CD4-positive, alpha-beta memory T cell (primary cell): Measurements from ENCODE around the gene NT5E. TPM values are rescaled to one million over a fixed set of nuclear protein-coding genes. Genes with fewer than 3 reads are reported as not detected.

ENCODE experiments used
- CTCF ChIA-PET: fragments of 350-600 bp; sonication (Branson Sonifier 250); formaldehyde crosslinking; loops from one replicate; lab custom pipeline; 2021; ENCODE audit warnings: inconsistent platforms; ENCODE audit not compliant: partially characterized antibody; lab: Charles Lee
- POLR2A ChIA-PET: fragments of 350-600 bp; sonication (Branson Sonifier 250); formaldehyde crosslinking; loops from one replicate; lab custom pipeline; 2021; ENCODE audit not compliant: partially characterized antibody; lab: Charles Lee
- DNase-seq, 5 donors: peaks; one replicate each; pipeline versions ENCODE4 v3.0.0 to v3.0.0-alpha.2; 2020 to 2022; ENCODE audit warnings: mixed read lengths in 1 of 5
- H3K27ac ChIP-seq: one replicate; pipeline ENCODE4 v1.7.0; 2013; ENCODE audit warnings: low read depth, low read length
- H3K27me3 ChIP-seq: 2 replicates; pipeline ENCODE4 v1.7.0; 2013; ENCODE audit warnings: mild to moderate bottlenecking, low read length, moderate library complexity; ENCODE audit not compliant: insufficient read depth
- H3K36me3 ChIP-seq: 2 replicates; pipeline ENCODE4 v1.7.0; 2013; ENCODE audit warnings: mild to moderate bottlenecking, low read length, moderate library complexity; ENCODE audit not compliant: insufficient read depth
- H3K4me1 ChIP-seq: 2 replicates; pipeline ENCODE4 v1.7.0; 2013; ENCODE audit warnings: mild to moderate bottlenecking, low read length, moderate library complexity; ENCODE audit not compliant: insufficient read depth
- H3K4me3 ChIP-seq, 2 donors: one replicate each; pipeline ENCODE4 v1.7.0; 2013; ENCODE audit warnings: low read length in 2 of 2, mild to moderate bottlenecking in 1 of 2
- H3K9me3 ChIP-seq, 2 donors: one replicate each; pipeline ENCODE4 v1.7.0; 2013; ENCODE audit warnings: low read length in 2 of 2, control low read depth in 1 of 2; ENCODE audit not compliant: control insufficient read depth in 1 of 2
- H3K27ac Mint-ChIP-seq, 7 donors: one replicate each; pipeline ENCODE4 v1.8.0; 2020 to 2021; ENCODE audit warnings: mixed read lengths in 7 of 7, mild to moderate bottlenecking in 6 of 7, inconsistent platforms in 3 of 7, moderate library complexity in 3 of 7
- H3K27me3 Mint-ChIP-seq, 2 donors: one replicate each; pipeline ENCODE4 v1.8.0; 2020 to 2021; ENCODE audit warnings: mixed read lengths in 2 of 2
- H3K36me3 Mint-ChIP-seq, 2 donors: one replicate each; pipeline ENCODE4 v1.8.0; 2020 to 2021; ENCODE audit warnings: mixed read lengths in 2 of 2, inconsistent platforms in 1 of 2, mild to moderate bottlenecking in 1 of 2
- H3K4me1 Mint-ChIP-seq, 4 donors: one replicate each; pipeline ENCODE4 v1.8.0; 2020 to 2021; ENCODE audit warnings: mixed read lengths in 4 of 4, mild to moderate bottlenecking in 1 of 4
- H3K4me3 Mint-ChIP-seq, 8 donors: one replicate each; pipeline ENCODE4 v1.8.0; 2020 to 2021; ENCODE audit warnings: mixed read lengths in 8 of 8, mild to moderate bottlenecking in 7 of 8, moderate library complexity in 6 of 8, inconsistent platforms in 3 of 8
- H3K9me3 Mint-ChIP-seq, 8 donors: one replicate each; pipeline ENCODE4 v1.8.0; 2020 to 2021; ENCODE audit warnings: mixed read lengths in 8 of 8, mild to moderate bottlenecking in 5 of 8, inconsistent platforms in 3 of 8, moderate library complexity in 1 of 8
- intact Hi-C: fragments of 100-400 bp; cut with micrococcal nuclease; formaldehyde crosslinking; loops from one replicate; pipeline ENCODE4 v1.15.1; 2023
- polyA plus RNA-seq, 2 donors: library from polyadenylated mRNA; unstranded; fragments of 300-500 nt; fragmentation: Illumina TruSeq; gene quantifications; one replicate each; pipeline ENCODE4 v1.2.3, GENCODE V29; 2021
- total RNA-seq, 2 experiments: library from RNA; stranded (reverse); gene quantifications; one replicate each; pipeline ENCODE4 v1.2.3, GENCODE V29; 2021

NT5E gene
- total and polyA plus RNA-seq, 4 experiments from 2014 or later = 3.3 to 15.8 (median 9.1) TPM

DNA sequence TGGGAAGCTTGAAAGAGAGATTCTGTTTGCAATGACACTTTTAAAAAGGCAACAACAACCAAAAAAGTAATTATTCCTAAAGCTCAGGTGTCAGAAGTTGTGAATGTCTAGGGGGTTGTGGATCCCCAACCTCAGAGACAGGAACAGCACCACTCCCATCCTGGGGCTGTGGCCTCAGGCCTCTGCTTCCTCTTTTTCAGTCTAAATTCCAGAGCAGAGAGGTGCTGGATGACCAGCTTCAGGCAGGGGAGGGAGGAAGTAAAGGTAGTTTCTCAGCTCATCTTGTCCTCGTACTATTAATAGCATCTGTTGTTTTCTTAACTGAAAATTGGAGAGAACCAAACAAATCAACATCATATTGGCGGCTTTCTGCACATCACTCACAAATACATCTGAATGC, 8.3 kb downstream of the NT5E start:
- Histone ChIP-seq H3K27ac (no peak overlapping the region), H3K27me3 (no peaks in the 10 kb centered on the region), H3K4me1 (peaks cover 24% of the 10 kb centered on the region), H3K4me3 (no peak overlapping the region), H3K9me3 (no peaks in the 10 kb centered on the region), H3K36me3 (no peaks in the 10 kb centered on the region)
- Mint-ChIP-seq H3K4me1 (peaks cover 3 to 37% (median 20%) of the 10 kb centered on the region in 4 donors), H3K27me3 (peaks cover 9 to 15% of the 10 kb centered on the region in 2 donors), H3K27ac (peak overlapping the region in 1 of 7 donors; percentile 8), H3K36me3 (no peaks in the 10 kb centered on the region), H3K9me3 (no peaks in the 10 kb centered on the region), H3K4me3 (peak overlapping the region in 2 of 8 donors; percentile 1 to 13)
- CTCF ChIA-PET = interaction anchor here (8.1 kb wide), 1 partner anchor 24 kb away, joined by 61 read pairs; no protein-coding TSS in a partner anchor
- POLR2A ChIA-PET = interaction anchor here (1.0 kb wide), 1 partner anchor 9 kb away, joined by 3 read pairs; the partner anchor contains the start of gene NT5E
- intact Hi-C loops = no loop called here
- DNase-seq = no peak

DNA sequence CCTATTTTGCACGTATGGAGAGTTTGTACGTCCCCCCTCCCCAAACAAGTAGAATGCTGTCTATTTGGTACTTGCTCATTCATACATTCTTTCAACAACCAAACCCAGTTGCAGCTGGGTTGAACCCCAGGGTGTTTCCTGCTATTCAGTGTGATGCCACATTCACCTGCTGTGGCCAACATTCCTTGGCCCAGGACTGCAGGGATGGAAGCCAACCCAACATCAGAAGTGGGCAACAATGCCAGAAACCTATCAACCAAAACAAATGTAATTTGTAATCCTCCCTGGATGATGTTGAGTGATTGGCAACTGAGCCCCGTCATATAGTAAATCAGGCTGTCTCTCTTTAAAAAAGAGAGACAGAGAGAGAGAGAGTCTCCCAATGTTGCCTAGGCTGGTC, 8.9 kb downstream of the NT5E start:
- Mint-ChIP-seq H3K27ac (peak overlapping the region in 1 of 7 donors; percentile 48), H3K9me3 (no peaks in the 10 kb centered on the region), H3K4me3 (no peak overlapping the region), H3K27me3 (peaks cover 9 to 15% of the 10 kb centered on the region in 2 donors), H3K4me1 (peaks cover 3 to 38% (median 21%) of the 10 kb centered on the region in 4 donors), H3K36me3 (no peaks in the 10 kb centered on the region)
- Histone ChIP-seq H3K4me3 (no peak overlapping the region), H3K36me3 (no peaks in the 10 kb centered on the region), H3K27ac (no peak overlapping the region), H3K27me3 (no peaks in the 10 kb centered on the region), H3K9me3 (no peaks in the 10 kb centered on the region), H3K4me1 (peaks cover 24% of the 10 kb centered on the region)
- no peak for DNase-seq
- ChIA-PET CTCF (interaction anchor here (8.1 kb wide), 1 partner anchor 24 kb away, joined by 61 read pairs; no protein-coding TSS in a partner anchor), POLR2A (no interaction called here)
- intact Hi-C loops = no loop called here

DNA sequence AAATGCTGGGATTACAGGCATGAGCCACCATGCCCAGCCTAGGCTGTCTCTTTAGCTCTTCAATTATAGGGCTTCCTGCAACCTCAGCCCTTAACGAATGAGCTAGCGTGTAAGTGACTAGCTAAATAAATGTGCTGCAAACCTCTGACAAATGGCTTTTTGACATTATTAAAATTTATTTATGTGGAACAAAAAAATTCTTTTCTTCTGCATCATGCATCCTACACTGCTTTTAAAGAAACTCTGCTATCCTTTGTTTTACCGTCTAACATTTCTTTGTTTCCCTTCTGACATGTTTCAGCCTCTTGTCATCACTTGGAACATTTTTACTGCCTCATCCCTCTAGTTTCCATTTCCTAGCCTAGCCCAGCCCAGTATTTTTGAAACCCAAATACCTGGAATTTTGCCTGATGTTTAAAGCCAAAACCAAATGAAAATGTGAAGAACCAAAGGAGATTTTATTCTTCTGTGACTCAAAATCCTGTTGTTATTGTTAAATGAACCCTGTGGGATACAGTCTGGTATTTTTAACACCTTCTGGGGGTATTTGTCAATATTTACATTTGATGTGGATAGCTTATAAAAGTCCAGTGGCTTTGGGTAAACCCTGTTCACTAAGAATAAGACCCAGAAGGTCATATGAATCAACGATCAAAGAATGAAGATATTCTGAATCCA, 9.5 kb downstream of the NT5E start:
- CTCF ChIA-PET = interaction anchor here (0.8 to 8.1 kb wide), 2 partner anchors 23 to 28 kb away, joined by 4 to 61 read pairs; no protein-coding TSS in a partner anchor
- H3K27ac Mint-ChIP-seq = peak overlapping the region in 2 of 7 donors; percentile 9 to 48
- no peaks in the 10 kb centered on the region for H3K36me3 Mint-ChIP-seq
- Histone ChIP-seq H3K36me3 (no peaks in the 10 kb centered on the region), H3K9me3 (no peaks in the 10 kb centered on the region), H3K27ac (no peak overlapping the region), H3K27me3 (no peaks in the 10 kb centered on the region), H3K4me1 (peaks cover 24% of the 10 kb centered on the region), H3K4me3 (no peak overlapping the region)
- peaks cover 6 to 15% of the 10 kb centered on the region in 2 donors for H3K27me3 Mint-ChIP-seq
- intact Hi-C loops = no loop called here
- DNase-seq = no peak
- H3K9me3 Mint-ChIP-seq = no peaks in the 10 kb centered on the region
- POLR2A ChIA-PET = no interaction called here
- H3K4me1 Mint-ChIP-seq = peaks cover 3 to 41% (median 23%) of the 10 kb centered on the region in 4 donors
- no peak overlapping the region for H3K4me3 Mint-ChIP-seq

GRCh38 chr6:85460154-85460920, 10.5 kb downstream of the NT5E start:
- peaks cover 3 to 49% (median 31%) of the 10 kb centered on the region in 4 donors for H3K4me1 Mint-ChIP-seq
- Histone ChIP-seq H3K4me3 (no peak overlapping the region), H3K27me3 (no peaks in the 10 kb centered on the region), H3K9me3 (no peaks in the 10 kb centered on the region), H3K4me1 (peaks cover 28% of the 10 kb centered on the region), H3K36me3 (no peaks in the 10 kb centered on the region), H3K27ac (no peak overlapping the region)
- POLR2A ChIA-PET = no interaction called here
- peak overlapping the region in 2 of 8 donors; percentile 10 to 13 for H3K4me3 Mint-ChIP-seq
- H3K27ac Mint-ChIP-seq = peak overlapping the region; percentile 5 to 77 (median 50)
- intact Hi-C loops = no loop called here
- DNase-seq = no peak
- peaks cover 6 to 15% of the 10 kb centered on the region in 2 donors for H3K27me3 Mint-ChIP-seq
- CTCF ChIA-PET = interaction anchor here (8.1 kb wide), 1 partner anchor 22 kb away, joined by 61 read pairs; no protein-coding TSS in a partner anchor
- H3K36me3 Mint-ChIP-seq = no peaks in the 10 kb centered on the region
- H3K9me3 Mint-ChIP-seq = no peaks in the 10 kb centered on the region

DNA sequence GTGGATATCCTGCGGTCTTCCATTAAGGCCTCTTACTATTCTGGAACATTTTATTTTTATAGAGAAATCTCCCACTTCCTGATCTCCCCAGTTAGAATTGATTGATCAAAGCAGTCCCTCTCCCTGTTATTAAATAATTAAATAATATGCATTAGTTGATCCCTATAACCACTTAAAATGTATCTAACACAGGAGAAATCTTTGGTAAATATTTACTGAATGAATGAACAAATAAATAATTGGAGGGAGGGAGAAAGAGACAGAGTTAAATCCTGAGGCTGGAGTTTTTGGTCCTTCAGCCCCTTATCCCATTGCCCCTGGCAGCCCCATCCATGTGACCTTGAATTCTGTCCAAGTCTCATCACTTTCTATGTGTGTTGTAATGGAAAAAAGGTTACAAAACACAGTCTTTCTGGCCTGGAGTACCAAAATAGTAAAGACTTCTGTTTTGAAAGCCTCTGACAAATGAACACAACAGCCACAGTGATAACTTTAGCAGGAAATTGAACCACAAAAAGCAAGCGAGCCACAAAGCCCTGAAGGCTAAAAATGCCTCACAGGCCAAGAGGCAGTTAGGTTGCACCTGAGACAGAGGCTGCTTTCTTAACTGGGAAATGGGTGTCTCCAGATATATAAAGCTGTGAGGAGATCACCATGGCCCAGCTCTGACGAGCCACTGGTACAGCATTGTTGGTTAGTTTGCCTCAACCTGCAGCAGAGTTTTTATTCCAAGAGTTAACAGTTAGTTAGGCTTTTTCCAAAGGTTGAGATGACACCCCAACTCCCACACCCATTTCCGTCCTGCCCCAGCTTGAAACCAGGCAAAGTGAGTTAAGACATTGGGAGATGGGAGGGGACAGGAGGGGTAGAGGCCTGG, 11.3 kb downstream of the NT5E start:
- Mint-ChIP-seq H3K4me1 (peaks cover 6 to 56% (median 36%) of the 10 kb centered on the region in 4 donors), H3K27ac (peak overlapping the region; percentile 13 to 77 (median 48)), H3K9me3 (no peaks in the 10 kb centered on the region), H3K27me3 (peaks cover 6 to 15% of the 10 kb centered on the region in 2 donors), H3K4me3 (peak overlapping the region in 5 of 8 donors; percentile 7 to 40 (median 30)), H3K36me3 (no peaks in the 10 kb centered on the region)
- H3K4me3 ChIP-seq = no peak overlapping the region
- ChIA-PET CTCF (interaction anchor here (1.0 to 8.1 kb wide), 2 partner anchors 22 to 61 kb away, joined by 3 to 61 read pairs; no protein-coding TSS in a partner anchor), POLR2A (interaction anchor here (0.8 to 2.4 kb wide), 2 partner anchors 11 to 182 kb away, joined by 4 to 12 read pairs; partner anchors contain the start of genes NT5E and SYNCRIP)
- H3K27ac ChIP-seq = no peak overlapping the region
- no peaks in the 10 kb centered on the region for H3K27me3 ChIP-seq
- H3K9me3 ChIP-seq = no peaks in the 10 kb centered on the region
- no peaks in the 10 kb centered on the region for H3K36me3 ChIP-seq
- intact Hi-C loops = no loop called here
- H3K4me1 ChIP-seq = peaks cover 28% of the 10 kb centered on the region
- DNase-seq = peak in 4 of 5 donors; percentile 23 to 48 (median 37)

GRCh38 chr6:85461798-85462170, 11.9 kb downstream of the NT5E start:
- ChIA-PET POLR2A (interaction anchor here (0.8 to 2.4 kb wide), 3 partner anchors 12 to 181 kb away, joined by 3 to 12 read pairs (median 4); partner anchors contain the start of genes NT5E and SYNCRIP), CTCF (interaction anchor here (1.0 to 8.1 kb wide), 2 partner anchors 21 to 62 kb away, joined by 3 to 61 read pairs; no protein-coding TSS in a partner anchor)
- Mint-ChIP-seq H3K27ac (peak overlapping the region in 6 of 7 donors; percentile 7 to 83 (median 68)), H3K4me1 (peaks cover 6 to 56% (median 34%) of the 10 kb centered on the region in 4 donors), H3K9me3 (no peaks in the 10 kb centered on the region), H3K27me3 (peaks cover 6 to 12% of the 10 kb centered on the region in 2 donors), H3K36me3 (no peaks in the 10 kb centered on the region), H3K4me3 (peak overlapping the region in 5 of 8 donors; percentile 5 to 52 (median 33))
- H3K27me3 ChIP-seq = no peaks in the 10 kb centered on the region
- intact Hi-C loops = no loop called here
- DNase-seq = no peak
- no peaks in the 10 kb centered on the region for H3K36me3 ChIP-seq
- H3K27ac ChIP-seq = no peak overlapping the region
- H3K4me3 ChIP-seq = no peak overlapping the region
- no peaks in the 10 kb centered on the region for H3K9me3 ChIP-seq
- H3K4me1 ChIP-seq = peaks cover 28% of the 10 kb centered on the region
